Sigmoid colon (tissue), 7 donors: ENCODE data around the gene CCDC126. TPM values are rescaled to one million over a fixed set of nuclear protein-coding genes. Genes with fewer than 3 reads are reported as not detected.

Experiments
- DNase-seq: peaks from one replicate; pipeline ENCODE4 v3.0.0-alpha.2; 2019
- H3K27ac ChIP-seq, 4 donors: fragments of 200-600 bp; sonication (generic); one replicate each; pipeline ENCODE4 v1.5.1; 2016 to 2019; ENCODE audit warnings: mild to moderate bottlenecking in 1 of 4
- H3K27me3 ChIP-seq, 3 donors: fragments of 200-600 bp; sonication (generic); one replicate each; pipeline ENCODE4 v1.5.1; 2019; ENCODE audit warnings: mild to moderate bottlenecking in 1 of 3
- H3K36me3 ChIP-seq, 4 donors: fragments of 200-600 bp; sonication (generic); one replicate each; pipeline ENCODE4 v1.5.1; 2016 to 2019
- H3K4me1 ChIP-seq, 4 donors: fragments of 200-600 bp; sonication (generic); one replicate each; pipeline ENCODE4 v1.5.1; 2017 to 2019
- H3K4me3 ChIP-seq, 4 donors: fragments of 200-600 bp; sonication (generic); one replicate each; pipeline ENCODE4 v1.5.1; 2017 to 2019; ENCODE audit warnings: mild to moderate bottlenecking in 2 of 4, moderate library complexity in 1 of 4
- H3K9me3 ChIP-seq, 4 donors: fragments of 200-600 bp in 3 of 4; sonication (generic) in 3 of 4; one replicate each; pipeline versions ENCODE4 v1.5.1 to v1.6.1; 2013 to 2019
- CTCF ChIP-seq, 4 experiments: fragments of 450-650 bp in 3 of 4; fragments of 200-600 bp in 1 of 4; IDR thresholded peaks; one replicate each; pipeline ENCODE4 v1.5.1; 2016 to 2019; ENCODE audit warnings: antibody characterized with exemption in 4 of 4, mild to moderate bottlenecking in 3 of 4, moderate library complexity in 2 of 4
- EP300 ChIP-seq, 4 donors: sonication (generic); formaldehyde crosslinking; IDR thresholded peaks; one replicate each; pipeline ENCODE4 v1.6.1; 2017; ENCODE audit warnings: antibody characterized with exemption in 4 of 4
- POLR2A ChIP-seq, 2 donors: fragments of 450-650 bp; IDR thresholded peaks; one replicate each; pipeline ENCODE4 v1.6.1; 2016; ENCODE audit warnings: antibody characterized with exemption in 2 of 2, mild to moderate bottlenecking in 2 of 2, moderate library complexity in 2 of 2
- POLR2AphosphoS5 ChIP-seq, 4 donors: sonication (generic); formaldehyde crosslinking; IDR thresholded peaks; one replicate each; pipeline ENCODE4 v1.6.1; 2017; ENCODE audit warnings: antibody characterized with exemption in 4 of 4
- WGBS, 2 donors: extraction: QIAGEN DNeasy Blood & Tissue Kit; methylation state at CpG; one replicate each; pipeline ENCODE4 v1.1.7; 2013; 5-methylcytosine and 5-hydroxymethylcytosine counted together
- intact Hi-C: fragments of 100-400 bp; cut with DNase I; formaldehyde crosslinking; loops from one replicate; pipeline ENCODE4 v1.15.1; 2023
- polyA plus RNA-seq, 3 donors: library from polyadenylated mRNA; stranded (reverse); fragments of 200-250 nt; gene quantifications; one replicate each; pipeline ENCODE4 v1.2.3, GENCODE V29; 2013
- total RNA-seq, 4 donors: library from RNA; depleted of rRNA; stranded (reverse); fragments of >200 nt; gene quantifications; one replicate each; pipeline ENCODE4 v1.1.0, GENCODE V29; 2016
- donor health status: healthy with polysubstance abuse.
- donor health status: Bipolar disorder and iron deficiency.
- donor health status: healthy.

CCDC126 gene
- total and polyA plus RNA-seq, 7 donors = 5.0 to 25.0 (median 11.1) TPM

- 0 to 8% methylated on average over 1 of the region's 1 CpG for WGBS, 2 donors
- Histone ChIP-seq H3K27ac (no peak overlapping the region), H3K4me1 (no peaks in the 10 kb centered on the region), H3K4me3 (no peak overlapping the region), H3K36me3 (no peaks in the 10 kb centered on the region), H3K9me3 (peaks cover 7 to 14% (median 12%) of the 10 kb centered on the region in 4 donors), H3K27me3 (no peaks in the 10 kb centered on the region)
- no peak for DNase-seq
- TF ChIP-seq CTCF (IDR thresholded peaks at IDR 0.05) (no peak), EP300 (IDR thresholded peaks at IDR 0.05) (no peak), POLR2A (IDR thresholded peaks at IDR 0.05) (no peak), POLR2AphosphoS5 (IDR thresholded peaks at IDR 0.05) (no peak)
- intact Hi-C loops = no loop called here
Measured at GRCh38 chr7:23654508-23654907, 57.3 kb downstream of the CCDC126 start.

- intact Hi-C loops = no loop called here
- 97% methylated on average over 22 of the region's 22 CpGs for WGBS, 2 donors
- H3K36me3 ChIP-seq = no peaks in the 10 kb centered on the region
- no peak overlapping the region for H3K4me3 ChIP-seq
- no peak overlapping the region for H3K27ac ChIP-seq
- H3K9me3 ChIP-seq = peaks cover 7 to 14% (median 12%) of the 10 kb centered on the region in 4 donors
- no peak for DNase-seq
- no peaks in the 10 kb centered on the region for H3K4me1 ChIP-seq
- H3K27me3 ChIP-seq = no peaks in the 10 kb centered on the region
- TF ChIP-seq POLR2AphosphoS5 (IDR thresholded peaks at IDR 0.05) (no peak), CTCF (IDR thresholded peaks at IDR 0.05) (no peak), POLR2A (IDR thresholded peaks at IDR 0.05) (no peak), EP300 (IDR thresholded peaks at IDR 0.05) (no peak)
Measured at GRCh38 chr7:23655433-23655832, 58.3 kb downstream of the CCDC126 start.

GRCh38 chr7:23658831-23659427, 61.7 kb downstream of the CCDC126 start:
- H3K36me3 ChIP-seq = no peaks in the 10 kb centered on the region
- no peak overlapping the region for H3K4me3 ChIP-seq
- 82 to 88% methylated on average over 7 of the region's 7 CpGs for WGBS, 2 donors
- DNase-seq = no peak
- no peaks in the 10 kb centered on the region for H3K4me1 ChIP-seq
- no peak overlapping the region for H3K27ac ChIP-seq
- H3K9me3 ChIP-seq = peaks cover 5 to 8% (median 6%) of the 10 kb centered on the region in 4 donors
- intact Hi-C loops = no loop called here
- no peaks in the 10 kb centered on the region for H3K27me3 ChIP-seq
- TF ChIP-seq CTCF (IDR thresholded peaks at IDR 0.05) (no peak), EP300 (IDR thresholded peaks at IDR 0.05) (no peak), POLR2A (IDR thresholded peaks at IDR 0.05) (no peak), POLR2AphosphoS5 (IDR thresholded peaks at IDR 0.05) (no peak)

GRCh38 chr7:23661385-23661784, 64.2 kb downstream of the CCDC126 start:
- intact Hi-C loops = no loop called here
- Histone ChIP-seq H3K9me3 (peaks cover 0 to 2% (median 0%) of the 10 kb centered on the region in 4 donors), H3K36me3 (no peaks in the 10 kb centered on the region), H3K4me3 (no peak overlapping the region), H3K27ac (no peak overlapping the region), H3K4me1 (no peaks in the 10 kb centered on the region), H3K27me3 (no peaks in the 10 kb centered on the region)
- WGBS, 2 donors = 88 to 95% methylated on average over 3 of the region's 3 CpGs
- TF ChIP-seq POLR2AphosphoS5 (IDR thresholded peaks at IDR 0.05) = no peak
- no peak for TF ChIP-seq CTCF (IDR thresholded peaks at IDR 0.05)
- no peak for TF ChIP-seq EP300 (IDR thresholded peaks at IDR 0.05)
- TF ChIP-seq POLR2A (IDR thresholded peaks at IDR 0.05) = no peak
- DNase-seq = no peak
